ENCODE data around the gene PEX14.
A peak's percentile ranks its signal among the peaks of the same experiment; 100 is the strongest.
"Not testable (repeated sequence)": the region's sequence is repeated elsewhere in the genome, so short reads cannot be mapped to it uniquely, and the experiment has no call there.

PEX14 gene

DNA sequence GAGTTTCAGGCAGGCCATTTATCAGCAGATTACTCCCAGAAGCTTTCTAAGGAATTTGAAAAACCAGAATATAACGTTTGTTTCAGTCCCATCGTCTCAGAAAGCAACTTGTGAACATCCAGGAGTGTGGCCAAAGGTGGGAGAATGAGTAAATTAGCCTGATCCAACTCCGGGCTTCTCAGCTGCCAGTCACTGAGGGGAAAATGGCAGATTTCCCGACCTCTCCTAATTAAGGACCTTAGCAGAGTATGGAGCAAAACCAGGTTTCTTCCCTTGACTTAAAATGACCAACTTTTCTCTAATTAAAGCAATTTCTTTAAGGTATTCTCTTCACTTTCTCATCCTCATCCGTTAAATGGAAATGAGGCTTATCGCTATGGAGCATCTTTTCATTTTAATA lies 23.9 kb upstream of the PEX14 start:
- DNase-seq: no peak

DNA sequence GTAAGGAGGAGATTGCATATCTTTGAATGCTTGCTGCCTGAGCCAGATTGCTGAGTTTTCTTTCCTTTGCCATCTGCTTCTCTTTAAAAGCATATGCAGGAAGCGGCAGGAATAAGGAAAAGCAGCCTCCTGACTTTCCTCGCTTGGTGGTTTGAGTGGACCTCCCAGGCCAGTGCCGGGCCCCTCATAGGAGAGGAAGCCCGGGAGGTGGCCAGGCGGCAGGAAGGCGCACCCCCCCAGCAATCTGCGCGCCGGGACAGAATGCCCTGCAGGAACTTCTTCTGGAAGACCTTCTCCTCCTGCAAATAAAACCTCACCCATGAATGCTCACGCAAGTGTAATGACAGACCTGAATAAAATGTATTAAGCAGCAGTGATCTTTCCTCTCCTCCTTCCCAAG lies 23.5 kb upstream of the PEX14 start:
- DNase-seq: no peak

DNA sequence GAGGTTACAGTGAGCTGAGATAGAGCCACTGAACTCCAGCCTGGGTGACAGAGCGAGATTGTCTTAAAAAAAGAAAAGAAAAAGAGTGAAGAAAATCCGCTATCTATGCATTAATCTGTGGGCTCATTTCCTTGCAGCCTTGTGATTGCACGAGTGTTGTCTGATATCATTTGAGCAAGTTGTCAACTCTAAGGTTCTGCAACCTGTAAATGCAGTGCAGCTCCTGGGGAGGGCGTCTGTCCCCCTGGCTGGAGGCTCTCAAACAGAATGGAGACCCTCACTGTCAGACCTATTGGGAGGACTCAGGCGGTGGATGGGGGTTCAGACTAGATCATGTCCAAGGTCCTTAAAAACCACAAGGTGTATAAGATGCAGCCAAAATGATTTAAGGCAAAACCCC lies 18.7 kb upstream of the PEX14 start:
- no peak for DNase-seq

DNA sequence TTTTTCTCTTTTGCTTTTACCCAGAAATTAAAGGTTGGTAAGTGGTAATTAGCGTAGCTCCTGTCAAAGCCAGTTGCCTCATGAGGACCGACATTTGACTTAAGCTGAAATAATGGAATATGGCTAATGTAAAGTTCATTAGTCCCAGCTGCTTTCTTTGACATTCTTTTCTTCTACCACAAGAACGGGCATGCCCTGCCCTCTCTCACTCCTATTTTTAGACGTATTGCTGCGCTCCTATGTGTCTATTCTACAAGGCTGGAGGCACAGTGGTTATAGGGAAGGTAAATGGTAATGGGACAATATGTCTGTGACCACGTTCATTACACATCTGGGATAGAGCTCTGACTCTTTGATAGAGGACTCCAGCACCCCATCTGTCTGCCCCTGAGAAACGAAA lies 18.1 kb upstream of the PEX14 start:
- DNase-seq: no peak

DNA sequence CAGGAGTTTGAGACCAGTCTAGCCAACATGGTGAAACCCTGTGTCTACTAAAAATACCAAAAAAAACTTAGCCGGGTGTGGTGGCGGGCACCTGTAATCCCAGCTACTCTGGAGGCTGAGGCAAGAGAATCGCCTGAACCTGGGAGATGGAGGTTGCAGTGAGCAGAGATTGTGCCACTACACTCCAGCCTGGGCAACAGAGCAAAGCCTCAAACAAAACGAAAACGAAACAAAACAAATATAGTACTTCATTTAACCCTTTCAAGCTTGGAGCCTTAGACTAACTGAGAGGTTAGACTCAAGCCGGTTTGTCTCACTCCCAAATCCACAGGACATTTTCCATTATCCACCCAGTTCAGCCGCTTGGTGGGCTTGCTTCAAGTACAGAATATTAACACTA lies 17.3 kb upstream of the PEX14 start:
- not testable (repeated sequence) for DNase-seq

DNA sequence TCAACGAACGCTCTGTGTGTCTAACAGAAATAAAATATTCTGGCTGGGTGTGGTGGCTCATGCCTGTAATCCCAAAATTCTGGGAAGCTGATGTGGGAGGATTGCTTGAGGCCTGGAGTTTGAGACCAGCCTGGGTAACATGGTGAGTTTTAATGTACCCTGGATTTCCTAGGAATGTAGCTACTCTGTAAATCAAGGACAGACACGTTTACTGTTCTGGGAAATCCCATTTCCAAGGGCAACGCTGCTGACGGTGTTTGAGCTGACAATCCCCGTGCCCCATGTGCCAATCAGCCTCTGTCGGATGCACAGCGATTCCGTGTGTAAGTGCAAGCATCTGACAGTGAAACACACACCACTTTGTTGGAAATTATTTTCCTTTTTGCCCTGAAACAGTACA lies 16.9 kb upstream of the PEX14 start:
- DNase-seq: no peak

DNA sequence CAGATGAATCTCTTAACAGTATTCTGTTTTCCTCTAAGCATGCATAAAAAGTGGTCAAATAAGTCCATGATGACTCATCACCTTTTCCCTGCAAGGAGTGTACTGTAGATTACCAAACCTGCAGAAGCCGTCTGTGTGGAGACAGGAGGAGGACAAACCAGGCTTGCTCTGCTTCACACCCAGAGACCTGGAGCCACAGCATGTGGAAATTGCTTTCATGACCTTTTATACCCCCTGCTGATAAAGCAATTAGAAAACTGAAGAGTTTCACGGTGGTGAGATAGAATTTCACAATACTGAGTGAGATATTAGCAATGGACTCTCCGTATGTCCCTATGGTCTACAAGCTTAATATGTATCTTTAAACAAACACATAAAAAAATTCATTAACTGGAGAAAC lies 15.6 kb upstream of the PEX14 start:
- DNase-seq: no peak

DNA sequence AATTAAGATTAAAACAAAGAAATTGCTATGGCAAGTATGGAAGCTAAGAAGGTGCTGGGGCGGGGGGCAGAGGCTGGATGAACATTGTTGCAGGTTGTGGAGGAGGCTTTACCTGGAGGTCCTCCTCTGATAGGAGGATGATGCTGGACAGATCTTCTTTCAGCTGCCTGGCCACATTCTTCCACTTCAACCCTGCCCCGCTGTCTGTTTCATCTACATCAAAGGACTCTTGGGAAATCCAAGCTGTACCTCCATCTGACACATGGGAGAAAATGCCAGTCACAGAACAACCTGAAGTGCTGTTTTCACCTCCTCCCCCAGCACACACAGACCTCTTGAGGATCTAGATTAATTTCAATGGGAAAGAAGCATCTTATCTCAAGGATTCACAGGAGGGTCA lies 7.7 kb upstream of the PEX14 start:
- no peak for DNase-seq

DNA sequence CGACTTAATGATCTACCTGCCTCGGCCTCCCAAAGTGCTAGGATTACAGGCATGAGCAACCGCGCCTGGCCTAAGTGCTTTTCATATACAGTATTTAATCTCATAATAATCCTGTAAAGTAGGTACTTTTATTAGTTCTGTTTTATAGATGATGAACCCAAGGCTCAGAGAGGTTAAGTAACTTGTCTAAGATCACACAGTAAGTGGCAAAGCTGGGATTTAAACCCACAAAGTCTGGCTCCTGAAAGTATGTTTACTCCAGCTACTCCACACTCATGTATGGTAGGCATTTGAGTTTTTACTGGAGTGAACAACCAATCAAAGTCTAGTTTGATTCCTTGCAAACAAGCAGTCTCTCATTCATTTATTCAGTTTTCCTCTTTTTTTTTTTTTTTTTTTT lies 4.7 kb upstream of the PEX14 start:
- no peak for DNase-seq

DNA sequence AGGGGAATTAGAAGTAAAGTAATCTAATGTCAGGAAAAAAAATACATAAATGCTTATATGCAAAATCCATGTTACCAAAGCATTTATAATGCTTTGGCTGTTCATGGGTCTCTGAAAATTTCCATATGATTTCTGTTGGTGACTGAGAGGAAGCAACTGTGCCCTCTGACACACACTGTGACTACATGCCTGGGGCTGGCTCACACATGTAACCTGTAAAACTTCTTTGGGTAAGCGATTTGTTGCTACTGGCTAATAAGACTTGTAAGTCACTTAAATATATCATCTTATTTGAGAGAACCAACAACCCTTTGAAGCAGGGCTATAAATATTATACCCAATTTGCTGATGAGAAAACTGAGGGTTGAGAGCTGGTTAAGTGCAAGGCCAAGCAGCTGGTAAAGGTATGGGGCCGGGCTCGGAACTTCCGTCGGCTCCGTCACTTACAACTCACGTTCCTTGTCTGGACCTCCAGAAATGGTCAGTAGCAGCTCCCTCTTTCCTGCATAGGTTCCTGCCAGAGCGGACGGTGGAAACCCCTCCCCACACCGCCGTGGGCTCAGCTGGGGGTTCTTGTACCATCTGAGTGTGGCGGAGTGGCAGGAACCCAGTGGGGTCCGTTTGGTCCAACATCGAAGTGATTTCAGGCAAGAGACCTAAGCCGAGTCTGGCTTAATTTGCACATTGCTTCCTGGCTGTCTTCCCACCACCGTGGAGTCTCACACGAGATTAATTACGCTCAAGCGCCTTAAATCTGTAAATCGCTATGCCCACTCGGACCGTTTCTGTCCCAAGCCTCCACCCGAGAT lies 3.1 kb upstream of the PEX14 start:
- DNase-seq: no peak

DNA sequence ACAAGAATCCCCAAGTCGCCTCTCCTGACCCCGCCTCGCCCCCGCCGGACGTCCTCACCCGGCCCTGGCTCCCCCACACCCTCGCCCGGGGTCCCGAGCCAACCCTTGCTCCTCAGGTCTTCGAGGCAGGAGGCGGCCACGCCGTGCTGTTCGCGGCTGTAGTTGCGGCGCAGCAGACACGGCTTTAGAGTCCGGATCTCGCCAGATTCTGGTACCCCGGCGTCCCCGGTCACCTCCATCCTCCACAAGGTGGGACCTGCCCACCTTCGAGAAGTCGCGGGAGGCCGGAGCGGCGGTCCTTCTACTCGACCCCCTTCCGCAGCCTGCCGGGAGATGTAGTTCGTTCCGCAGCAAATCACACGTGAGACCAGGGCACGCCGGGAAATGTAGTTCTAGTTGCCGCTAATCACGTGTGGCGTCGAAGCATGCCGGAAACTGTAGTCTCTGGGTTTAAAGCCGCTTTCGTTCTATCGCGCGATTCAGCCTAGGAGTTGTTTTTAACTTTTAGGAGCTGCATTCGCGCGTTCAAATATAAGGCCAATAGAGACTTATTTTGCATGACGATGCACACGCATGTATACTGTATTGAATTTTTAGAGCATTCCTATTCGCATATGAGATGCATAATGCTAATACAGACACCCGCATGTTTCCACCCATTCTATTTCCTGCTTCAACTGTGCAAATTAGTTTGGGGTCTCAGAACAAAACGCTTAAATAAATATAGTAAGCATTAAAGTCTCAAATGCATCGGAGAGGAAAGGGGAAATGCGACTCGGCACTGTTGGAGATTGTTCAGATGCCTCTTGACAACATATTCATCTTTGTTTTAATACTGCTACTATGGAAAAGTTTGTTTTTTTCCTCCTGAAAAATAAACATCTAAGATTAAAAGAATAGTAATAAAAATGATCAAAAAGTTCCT lies 2.3 kb upstream of the PEX14 start, which contains the start of gene DFFA:
TSS of gene DFFA (minus strand) at position 310 of the 925 bp plus-strand sequence. CDS start at position 239, 71 bp downstream.
- DNase-seq: peak; percentile 95

DNA sequence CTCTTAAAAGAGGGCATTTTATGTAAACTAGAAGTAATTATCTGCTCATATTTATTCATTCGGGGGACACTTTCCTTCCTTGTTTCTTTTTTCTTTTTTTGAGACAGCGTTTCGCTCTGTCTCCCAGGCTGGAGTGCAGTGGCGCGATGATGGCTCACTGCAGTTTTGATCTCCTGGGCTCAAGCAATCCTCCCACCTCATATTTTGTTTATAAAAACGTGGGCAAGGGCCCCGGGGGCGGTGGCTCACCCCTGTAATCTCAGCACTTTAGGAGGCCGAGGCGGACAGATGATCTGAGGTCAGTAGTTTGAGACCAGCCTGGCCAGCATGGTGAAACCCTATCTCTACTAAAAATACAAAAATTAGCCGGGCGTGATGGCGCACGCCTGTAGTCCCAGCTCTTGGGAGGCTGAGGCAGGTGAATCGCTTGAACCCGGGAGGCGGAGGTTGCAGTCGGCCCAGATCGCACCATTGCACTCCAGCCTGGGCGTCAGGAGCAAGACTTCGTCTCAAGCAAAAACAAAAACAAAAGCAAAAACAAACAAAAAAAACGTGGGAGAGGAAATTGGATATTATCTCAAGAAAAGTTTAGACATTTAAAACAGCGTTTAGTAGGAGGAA lies 1.5 kb upstream of the PEX14 start:
- no peak for DNase-seq

DNA sequence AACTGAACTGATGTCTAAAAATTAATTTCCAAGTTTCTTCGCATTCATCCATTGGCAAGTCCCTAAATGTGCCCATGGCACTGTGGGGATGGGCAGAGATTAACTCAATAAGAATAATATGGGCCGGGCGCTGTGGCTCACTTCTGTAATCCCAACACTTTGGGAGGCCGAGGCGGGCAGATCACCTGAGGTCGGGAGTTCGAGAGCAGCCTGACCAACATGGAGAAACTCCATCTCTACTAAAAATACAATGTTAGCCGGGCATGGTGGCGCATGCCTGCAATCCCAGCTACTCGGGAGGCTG lies 489 bp upstream of the PEX14 start:
- DNase-seq: not testable (repeated sequence)

DNA sequence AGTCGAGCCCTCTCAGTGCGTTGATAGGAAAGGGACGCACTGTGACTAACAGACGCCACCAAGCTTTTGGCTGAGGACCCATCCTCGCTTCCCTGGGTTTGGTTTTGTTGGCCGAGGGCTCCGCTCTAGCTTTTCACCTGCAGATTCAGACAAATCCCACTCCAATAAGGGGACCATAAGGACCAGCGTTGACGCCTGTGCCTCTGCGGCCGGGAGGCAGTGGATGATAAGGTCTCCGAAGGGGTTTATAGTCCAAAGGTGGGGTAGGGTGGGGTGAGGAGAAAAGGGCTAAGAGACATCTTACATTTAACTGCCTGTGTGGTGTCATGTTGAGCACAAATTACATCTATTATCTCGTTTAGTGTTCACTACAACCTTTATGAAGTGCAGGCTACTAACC lies 760 bp downstream of the PEX14 start:
- no peak for DNase-seq

DNA sequence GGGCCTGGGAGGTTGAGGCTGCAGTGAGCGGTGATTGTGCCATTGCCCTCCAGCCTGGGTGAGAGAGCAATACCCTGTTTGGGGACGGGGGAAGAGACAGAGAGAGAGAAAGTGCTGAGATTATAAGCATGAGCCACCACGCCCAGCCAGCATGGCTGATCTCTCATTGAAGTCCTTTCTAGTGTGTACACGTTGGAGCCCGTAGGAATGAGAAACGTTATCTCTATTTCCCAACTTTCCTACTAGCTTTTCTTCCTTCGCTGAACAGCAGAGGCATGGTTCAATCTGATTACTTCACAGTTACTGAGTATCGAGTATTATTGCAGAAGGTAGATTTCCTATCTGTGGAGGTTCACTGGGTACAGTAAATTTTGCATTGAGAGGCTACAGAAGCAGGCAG lies 4.5 kb downstream of the PEX14 start:
- DNase-seq: no peak

DNA sequence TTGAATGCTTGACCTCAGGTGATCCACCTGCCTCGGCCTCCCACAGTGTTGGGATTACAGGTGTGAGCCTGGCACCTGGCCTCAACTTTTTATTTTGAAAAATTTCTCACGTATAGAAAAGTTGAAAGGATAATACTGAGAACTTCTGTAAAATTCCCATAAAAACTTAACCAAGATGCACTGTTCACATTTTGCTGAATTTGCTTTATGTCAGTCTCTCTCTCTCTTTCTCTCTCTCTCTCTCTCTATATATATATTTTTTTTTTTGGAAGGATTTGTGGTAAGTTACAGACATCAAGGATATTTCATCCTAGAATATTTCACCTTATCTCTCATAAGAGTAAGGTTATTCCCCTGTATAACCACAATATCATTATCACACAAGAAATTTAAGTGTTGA lies 5.9 kb downstream of the PEX14 start:
- no peak for DNase-seq

DNA sequence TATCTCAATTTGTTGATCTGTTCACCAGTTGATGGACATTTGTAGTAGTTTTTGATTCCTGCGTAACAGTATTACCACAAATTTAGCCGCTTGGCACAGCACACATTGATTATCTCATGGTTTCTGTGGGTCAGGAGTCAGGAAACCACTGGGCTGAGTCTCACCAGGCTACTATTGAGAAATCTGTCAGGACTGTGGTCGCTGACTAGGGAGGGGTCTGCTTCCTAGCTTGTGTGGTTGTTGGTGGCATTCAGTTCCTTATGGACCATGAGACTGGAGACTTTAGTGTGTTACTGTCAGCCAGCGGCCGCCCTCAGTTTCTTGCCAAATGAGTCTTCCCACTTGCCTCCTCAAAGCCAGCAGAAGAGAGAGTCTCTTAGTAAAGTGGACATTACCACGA lies 9.8 kb downstream of the PEX14 start:
- DNase-seq: no peak

DNA sequence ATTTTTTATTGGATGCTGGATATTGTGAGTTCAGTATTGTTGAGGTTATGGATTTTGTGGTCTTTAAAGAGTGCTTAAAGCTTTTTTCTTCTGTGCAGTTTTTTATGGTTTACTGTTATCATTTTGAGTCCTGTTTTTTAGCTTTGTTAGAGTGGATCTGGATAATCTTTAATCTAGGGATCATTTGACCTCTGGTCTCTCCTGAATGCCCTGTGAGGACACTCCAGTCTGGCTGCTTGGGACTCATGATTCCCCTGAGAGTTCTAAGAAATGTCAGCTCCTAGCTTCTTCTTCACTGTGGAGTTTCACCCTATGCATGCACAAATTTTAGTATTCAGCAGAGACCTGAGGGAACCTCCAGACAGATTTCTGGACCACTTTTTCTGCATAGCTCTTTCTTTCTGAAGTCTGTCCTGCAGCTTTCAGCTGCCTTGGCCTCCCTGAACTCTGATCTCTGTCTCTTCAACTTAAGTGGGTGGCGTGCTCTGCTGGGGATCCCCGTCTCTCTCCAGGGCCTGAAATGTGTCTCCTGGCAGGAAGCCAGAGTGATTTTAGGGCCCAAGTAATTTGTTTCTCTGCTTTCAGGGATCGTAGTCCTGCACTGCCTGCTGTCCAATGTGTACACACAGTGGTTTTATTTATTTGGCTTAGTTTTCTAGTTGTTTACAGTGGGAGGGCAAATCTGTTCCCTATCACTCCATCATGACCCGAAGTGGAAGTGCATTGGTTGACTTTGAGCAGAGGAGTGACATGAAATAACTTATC lies 14.7 kb downstream of the PEX14 start:
- DNase-seq: no peak

DNA sequence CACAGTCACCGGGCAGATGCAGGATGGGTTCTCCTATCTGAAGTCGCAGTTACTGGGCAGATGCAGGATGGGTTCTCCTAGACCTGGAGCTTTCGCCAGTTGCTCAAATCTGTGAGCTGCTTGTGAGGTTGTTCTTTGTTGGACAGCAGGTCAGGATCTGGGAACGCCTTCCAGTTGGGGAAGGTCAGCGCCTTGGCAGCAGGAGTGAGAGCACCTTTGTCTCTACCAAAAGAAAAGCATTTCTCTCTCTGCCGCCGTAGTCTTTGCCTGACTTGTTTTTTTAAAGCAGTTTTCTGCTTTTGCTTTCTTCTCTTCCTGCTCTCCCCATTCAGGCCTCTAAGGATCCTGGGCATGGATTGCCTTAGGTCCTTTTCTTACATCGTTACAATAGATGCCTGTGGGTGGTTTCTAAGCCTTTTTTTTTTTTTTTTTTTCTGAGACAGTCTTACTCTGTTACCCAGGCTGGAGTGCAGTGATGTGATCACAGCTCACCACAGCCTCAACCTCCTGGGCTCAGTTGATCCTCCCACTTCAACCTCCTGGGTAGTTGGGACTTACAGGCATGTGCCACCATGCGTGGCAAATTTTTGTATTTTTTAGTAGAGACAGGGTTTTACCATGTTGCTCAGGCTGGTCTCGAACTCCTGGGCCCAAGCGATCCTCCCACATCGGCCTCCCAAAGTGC lies 15.7 kb downstream of the PEX14 start:
- DNase-seq: no peak

DNA sequence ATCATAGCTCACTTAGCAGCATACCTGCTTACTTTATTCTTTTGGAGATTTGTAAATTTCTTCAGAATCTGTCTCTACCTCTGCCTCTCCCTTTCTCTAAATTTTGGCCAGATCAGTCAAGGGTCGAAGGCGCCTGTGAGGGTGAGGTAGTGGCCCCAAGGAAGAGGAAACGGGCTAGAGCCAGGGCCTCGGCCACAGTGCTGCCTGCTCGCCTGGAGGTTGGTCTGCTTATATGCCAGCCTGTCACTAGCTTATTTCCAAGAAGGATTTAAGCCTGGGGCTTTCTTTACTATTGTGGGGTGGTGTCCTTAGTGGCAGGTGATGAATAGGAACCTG lies 19.6 kb downstream of the PEX14 start:
- no peak for DNase-seq

DNA sequence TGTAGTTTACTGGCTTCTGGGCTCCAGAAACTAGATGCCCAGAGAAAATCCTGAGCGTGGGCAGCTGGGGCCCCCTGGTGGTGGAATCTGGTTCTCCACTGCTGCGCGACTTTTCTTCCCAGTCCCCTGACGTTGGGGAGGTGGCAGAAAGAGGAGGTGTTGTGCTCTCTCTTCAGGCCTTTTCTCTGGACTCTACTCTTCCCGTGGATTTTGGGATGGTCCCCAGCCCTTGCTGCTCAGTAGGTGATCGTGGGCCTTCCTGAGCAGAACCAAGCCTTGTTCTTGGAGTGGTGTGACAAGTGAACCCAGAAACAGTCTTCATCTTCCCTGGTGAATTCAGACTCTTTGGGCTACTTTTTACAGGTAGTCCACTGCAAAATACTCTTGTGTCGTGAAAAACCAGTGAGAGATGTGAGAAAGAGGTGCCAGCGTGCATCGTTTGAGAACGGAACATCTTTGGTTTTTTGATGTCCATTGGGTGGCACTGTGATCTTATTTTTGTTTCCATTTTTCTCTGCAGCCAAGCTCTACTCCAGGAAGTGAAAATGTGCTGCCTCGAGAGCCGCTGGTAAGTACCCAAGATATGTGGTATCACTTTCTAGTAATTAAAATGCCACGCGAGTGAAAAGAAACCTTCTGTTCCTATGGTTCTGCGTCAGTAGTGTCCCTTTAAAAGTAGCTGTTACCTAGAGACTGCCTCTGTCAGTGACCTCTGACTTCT lies 20.2 kb downstream of the PEX14 start:
- DNase-seq: peak; percentile 86

DNA sequence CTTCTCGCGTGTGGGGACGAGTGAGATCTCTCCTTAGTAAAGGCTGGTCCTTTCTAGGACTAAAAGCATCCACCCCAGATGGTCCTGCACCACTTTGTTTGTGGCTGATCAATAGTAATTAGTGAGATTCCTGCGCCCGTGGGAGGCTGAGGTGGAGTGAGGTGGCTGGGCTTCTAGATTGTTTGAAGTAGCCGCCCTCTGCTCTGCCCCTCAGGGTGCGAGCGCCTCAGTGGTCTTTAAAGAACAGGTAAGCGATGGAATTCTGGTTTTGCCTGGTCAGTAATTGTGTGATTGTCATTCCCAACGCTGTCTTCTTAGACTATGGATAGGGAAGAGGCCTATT lies 20.7 kb downstream of the PEX14 start:
- no peak for DNase-seq
